A549 (cell line): ENCODE data around the gene GGCX.

Experiments
- EP300 ChIP-seq, 2 experiments: fragments of >200 bp; sonication (Bioruptor Twin); formaldehyde crosslinking; IDR thresholded peaks; 2 replicates in 1 of 2; 3 replicates in 1 of 2; pipeline ENCODE4 v1.6.1; 2016 to 2017
- HDAC2 ChIP-seq: fragments of 200-600 bp; sonication (generic); IDR thresholded peaks from 2 replicates; pipeline ENCODE4 v1.6.1; 2016
- KDM5A ChIP-seq: fragments of 200-600 bp; sonication (generic); IDR thresholded peaks from 2 replicates; pipeline ENCODE4 v1.6.1; 2016; ENCODE audit warnings: antibody characterized with exemption, mild to moderate bottlenecking
- NFE2L2 ChIP-seq: fragments of 150-350 bp; conservative IDR thresholded peaks from 2 replicates; pipeline ENCODE4 v1.6.1; 2014; ENCODE audit warnings: low read length
- NR3C1 ChIP-seq: fragments of >200 bp; sonication (Bioruptor Twin); formaldehyde crosslinking; IDR thresholded peaks from 3 replicates; pipeline ENCODE4 v1.6.1; 2017
- RAD21 ChIP-seq, 2 experiments: fragments of >200 bp in 1 of 2; sonication (Bioruptor Twin) in 1 of 2; formaldehyde crosslinking in 1 of 2; IDR thresholded peaks in 1 of 2; conservative IDR thresholded peaks in 1 of 2; 2 replicates in 1 of 2; 3 replicates in 1 of 2; pipeline ENCODE4 v1.6.1; 2012 to 2018; ENCODE audit warnings: inconsistent platforms in 1 of 2
- REST ChIP-seq: fragments of 200-600 bp; sonication (generic); IDR thresholded peaks from 2 replicates; pipeline ENCODE4 v1.6.1; 2016; ENCODE audit warnings: antibody characterized with exemption, mild to moderate bottlenecking, moderate library complexity
- RNF2 ChIP-seq: fragments of 200-600 bp; sonication (generic); IDR thresholded peaks from 2 replicates; pipeline ENCODE4 v1.6.1; 2016; ENCODE audit warnings: low read depth, mild to moderate bottlenecking, antibody characterized with exemption, moderate library complexity, borderline replicate concordance
- ZFP36 ChIP-seq: fragments of 450-650 bp; IDR thresholded peaks from 2 replicates; pipeline ENCODE4 v1.6.1; 2014; ENCODE audit warnings: borderline replicate concordance; ENCODE audit not compliant: partially characterized antibody
- TF ChIP-seq, protein P1 (sequence below): fragments of >200 bp; sonication (Bioruptor Twin); formaldehyde crosslinking; IDR thresholded peaks from 3 replicates; pipeline ENCODE4 v1.5.1; 2016

- TF ChIP-seq REST (no peak), NR3C1 (no peak), HDAC2 (no peak), RNF2 (no peak), EP300 (IDR thresholded peaks at IDR 0.05) (no peak), ZFP36 (no peak), NFE2L2 (no peak), RAD21 (conservative IDR thresholded peaks at IDR 0.05 in 1 of 2, IDR thresholded peaks at IDR 0.05 in 1 of 2) (no peak), KDM5A (no peak)
- TF ChIP-seq, protein P1, sequence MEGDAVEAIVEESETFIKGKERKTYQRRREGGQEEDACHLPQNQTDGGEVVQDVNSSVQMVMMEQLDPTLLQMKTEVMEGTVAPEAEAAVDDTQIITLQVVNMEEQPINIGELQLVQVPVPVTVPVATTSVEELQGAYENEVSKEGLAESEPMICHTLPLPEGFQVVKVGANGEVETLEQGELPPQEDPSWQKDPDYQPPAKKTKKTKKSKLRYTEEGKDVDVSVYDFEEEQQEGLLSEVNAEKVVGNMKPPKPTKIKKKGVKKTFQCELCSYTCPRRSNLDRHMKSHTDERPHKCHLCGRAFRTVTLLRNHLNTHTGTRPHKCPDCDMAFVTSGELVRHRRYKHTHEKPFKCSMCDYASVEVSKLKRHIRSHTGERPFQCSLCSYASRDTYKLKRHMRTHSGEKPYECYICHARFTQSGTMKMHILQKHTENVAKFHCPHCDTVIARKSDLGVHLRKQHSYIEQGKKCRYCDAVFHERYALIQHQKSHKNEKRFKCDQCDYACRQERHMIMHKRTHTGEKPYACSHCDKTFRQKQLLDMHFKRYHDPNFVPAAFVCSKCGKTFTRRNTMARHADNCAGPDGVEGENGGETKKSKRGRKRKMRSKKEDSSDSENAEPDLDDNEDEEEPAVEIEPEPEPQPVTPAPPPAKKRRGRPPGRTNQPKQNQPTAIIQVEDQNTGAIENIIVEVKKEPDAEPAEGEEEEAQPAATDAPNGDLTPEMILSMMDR = no peak
Observed at GRCh38 chr2:85606116-85606455, 44.8 kb upstream of the GGCX start.
